UCSD-AML1 (cell line): ENCODE results near the gene OTUD3.
"Not testable (repeated sequence)": the region's sequence is repeated elsewhere in the genome, so short reads cannot be mapped to it uniquely, and the experiment has no call there.

ENCODE experiments used
- DNase-seq: peaks from one replicate; lab custom pipeline; 2025; ENCODE audit not compliant: unreplicated experiment; lab: John Stamatoyannopoulos, UW

The OTUD3 gene

GRCh38 chr1:19868575-19868974 is 13.6 kb upstream of the OTUD3 start:
- not testable (repeated sequence) for DNase-seq

- not testable (repeated sequence) for DNase-seq
Measured at GRCh38 chr1:19869453-19869852, 12.7 kb upstream of the OTUD3 start.

- no peak for DNase-seq
Measured at GRCh38 chr1:19869929-19870328, 12.3 kb upstream of the OTUD3 start.

- no peak for DNase-seq
Measured at GRCh38 chr1:19872190-19872589, 10.0 kb upstream of the OTUD3 start.

- no peak for DNase-seq
Measured at GRCh38 chr1:19877181-19877750, 4.9 kb upstream of the OTUD3 start.

- no peak for DNase-seq
Measured at GRCh38 chr1:19877821-19878636, 4.2 kb upstream of the OTUD3 start.

GRCh38 chr1:19878637-19878985 is 3.6 kb upstream of the OTUD3 start:
- DNase-seq = no peak

- no peak for DNase-seq
Measured at GRCh38 chr1:19879227-19879626, 3.0 kb upstream of the OTUD3 start.

- no peak for DNase-seq
Measured at GRCh38 chr1:19879661-19880060, 2.5 kb upstream of the OTUD3 start.

GRCh38 chr1:19880841-19881240 is 1.4 kb upstream of the OTUD3 start:
- not testable (repeated sequence) for DNase-seq

GRCh38 chr1:19884312-19884711 is 2.1 kb downstream of the OTUD3 start:
- DNase-seq = no peak

- no peak for DNase-seq
Measured at GRCh38 chr1:19885821-19886220, 3.6 kb downstream of the OTUD3 start.

GRCh38 chr1:19888112-19888511 is 5.9 kb downstream of the OTUD3 start:
- DNase-seq = no peak

- no peak for DNase-seq
Measured at GRCh38 chr1:19889656-19890055, 7.5 kb downstream of the OTUD3 start.

GRCh38 chr1:19892129-19892528 is 9.9 kb downstream of the OTUD3 start:
- no peak for DNase-seq

- DNase-seq = no peak
Measured at GRCh38 chr1:19892628-19893168, 10.5 kb downstream of the OTUD3 start.

- DNase-seq = no peak
Measured at GRCh38 chr1:19893687-19894086, 11.5 kb downstream of the OTUD3 start.

- no peak for DNase-seq
Measured at GRCh38 chr1:19894218-19894617, 12.0 kb downstream of the OTUD3 start.

GRCh38 chr1:19901653-19902052 is 19.5 kb downstream of the OTUD3 start:
- no peak for DNase-seq

GRCh38 chr1:19903621-19904020 is 21.4 kb downstream of the OTUD3 start:
- no peak for DNase-seq

- no peak for DNase-seq
Measured at GRCh38 chr1:19907456-19907855, 25.3 kb downstream of the OTUD3 start.

GRCh38 chr1:19909392-19909791 is 27.2 kb downstream of the OTUD3 start:
- no peak for DNase-seq

GRCh38 chr1:19909971-19910370 is 27.8 kb downstream of the OTUD3 start:
- no peak for DNase-seq
